ENCODE measurements around the gene XPR1. TPM values are rescaled to one million over a fixed set of nuclear protein-coding genes. Genes with fewer than 3 reads are reported as not detected.

XPR1 gene
- total RNA-seq, 4 donors from 2014 or later = 16.8 to 25.3 (median 18.8) TPM

DNA sequence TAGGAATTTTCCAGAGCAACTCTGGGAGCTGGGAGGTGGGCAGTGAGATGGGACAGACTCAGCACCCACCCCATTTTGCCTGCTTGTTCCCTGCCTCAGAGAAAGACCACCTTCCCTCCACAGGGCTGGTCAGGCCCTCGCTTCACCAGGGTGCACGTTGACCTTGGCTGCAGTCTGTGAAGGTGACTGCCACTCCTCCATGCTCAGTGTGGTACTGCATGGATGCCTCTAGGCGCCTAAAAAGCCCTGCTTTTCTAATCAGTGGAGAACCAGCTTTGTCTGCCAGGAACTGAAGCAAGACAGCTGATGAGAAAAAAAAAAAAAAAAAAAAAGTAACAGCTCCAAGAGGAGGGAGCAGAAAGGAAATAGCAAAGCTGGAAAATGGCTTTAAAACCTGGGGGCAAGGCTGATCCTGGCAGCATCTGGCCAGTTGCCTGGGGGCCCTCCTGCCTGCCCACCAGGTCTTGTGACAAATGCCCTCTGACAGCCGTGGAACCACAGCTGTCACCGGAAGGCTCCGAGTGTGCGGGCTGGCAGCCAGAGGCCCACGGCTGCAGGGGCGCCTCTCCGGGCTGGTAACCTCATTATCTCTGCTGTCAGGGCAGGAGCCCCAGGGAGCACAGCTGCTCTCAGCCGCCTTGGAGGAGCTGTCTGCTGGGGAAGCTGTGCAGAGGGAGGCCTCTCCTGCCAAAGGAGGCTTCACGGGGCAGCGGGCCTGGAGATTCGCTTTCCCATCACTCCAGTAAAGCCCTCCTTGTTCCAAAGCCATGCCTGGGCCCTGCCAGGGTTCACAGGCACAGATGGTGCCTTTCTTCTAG is 294.6 kb downstream of the XPR1 start:
- Histone ChIP-seq H3K27ac (peak overlapping the region in 3 of 4 donors; percentile 21 to 77 (median 75)), H3K4me3 (peak overlapping the region in 1 of 4 donors; percentile 24)

DNA sequence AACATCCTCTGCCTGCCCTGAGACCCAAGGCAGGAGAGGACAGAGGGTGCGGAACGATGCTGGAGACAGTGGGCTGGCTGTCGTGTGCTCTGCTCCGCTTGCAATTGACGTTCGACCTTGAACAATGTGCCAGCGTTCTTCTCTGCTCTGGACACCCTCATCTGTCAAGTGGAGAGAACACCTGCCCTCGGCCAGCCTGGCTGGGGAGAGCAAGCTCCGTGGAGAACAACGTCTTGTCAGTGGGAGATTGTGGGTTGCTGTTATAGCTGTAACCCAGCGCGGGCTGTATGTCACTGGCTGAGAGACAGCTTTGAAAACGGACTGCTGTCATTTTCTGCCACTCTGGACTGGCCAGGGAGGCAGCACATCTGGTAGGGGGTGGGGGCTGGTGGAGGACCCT is 295.5 kb downstream of the XPR1 start:
- peaks cover 0 to 53% (median 23%) of the 10 kb centered on the region in 4 donors for H3K4me1 ChIP-seq
- 72 to 77% methylated on average over 13 of the region's 13 CpGs for WGBS, 2 donors
- H3K36me3 ChIP-seq = peaks cover 0 to 39% (median 0%) of the 10 kb centered on the region in 3 donors
- DNase-seq (ENCODE audit: low spot score in 2 of 2) = no peak
- H3K4me3 ChIP-seq = no peak overlapping the region
- TF ChIP-seq EP300 (IDR thresholded peaks at IDR 0.05) = no peak
- TF ChIP-seq, protein P1, sequence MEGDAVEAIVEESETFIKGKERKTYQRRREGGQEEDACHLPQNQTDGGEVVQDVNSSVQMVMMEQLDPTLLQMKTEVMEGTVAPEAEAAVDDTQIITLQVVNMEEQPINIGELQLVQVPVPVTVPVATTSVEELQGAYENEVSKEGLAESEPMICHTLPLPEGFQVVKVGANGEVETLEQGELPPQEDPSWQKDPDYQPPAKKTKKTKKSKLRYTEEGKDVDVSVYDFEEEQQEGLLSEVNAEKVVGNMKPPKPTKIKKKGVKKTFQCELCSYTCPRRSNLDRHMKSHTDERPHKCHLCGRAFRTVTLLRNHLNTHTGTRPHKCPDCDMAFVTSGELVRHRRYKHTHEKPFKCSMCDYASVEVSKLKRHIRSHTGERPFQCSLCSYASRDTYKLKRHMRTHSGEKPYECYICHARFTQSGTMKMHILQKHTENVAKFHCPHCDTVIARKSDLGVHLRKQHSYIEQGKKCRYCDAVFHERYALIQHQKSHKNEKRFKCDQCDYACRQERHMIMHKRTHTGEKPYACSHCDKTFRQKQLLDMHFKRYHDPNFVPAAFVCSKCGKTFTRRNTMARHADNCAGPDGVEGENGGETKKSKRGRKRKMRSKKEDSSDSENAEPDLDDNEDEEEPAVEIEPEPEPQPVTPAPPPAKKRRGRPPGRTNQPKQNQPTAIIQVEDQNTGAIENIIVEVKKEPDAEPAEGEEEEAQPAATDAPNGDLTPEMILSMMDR (IDR thresholded peaks at IDR 0.05) = no peak
- no peak for TF ChIP-seq POLR2A (IDR thresholded peaks at IDR 0.05)
- no peaks in the 10 kb centered on the region for H3K9me3 ChIP-seq
- H3K27me3 ChIP-seq = no peaks in the 10 kb centered on the region
- H3K27ac ChIP-seq = peak overlapping the region in 3 of 4 donors; percentile 21 to 77 (median 75)

More for the DNA sequence above, 294.6 kb downstream of the XPR1 start:
- H3K27me3 ChIP-seq = no peaks in the 10 kb centered on the region
- TF ChIP-seq EP300 (IDR thresholded peaks at IDR 0.05) (peak in 1 of 2 donors; percentile 18), POLR2A (IDR thresholded peaks at IDR 0.05) (no peak)
- DNase-seq (ENCODE audit: low spot score in 2 of 2) = no peak
- peaks cover 0 to 59% (median 23%) of the 10 kb centered on the region in 4 donors for H3K4me1 ChIP-seq
- 18 to 27% methylated on average over 10 to 14 of the region's 14 CpGs for WGBS, 2 donors
- H3K9me3 ChIP-seq = no peaks in the 10 kb centered on the region
- H3K36me3 ChIP-seq = peaks cover 0 to 29% (median 0%) of the 10 kb centered on the region in 3 donors

DNA sequence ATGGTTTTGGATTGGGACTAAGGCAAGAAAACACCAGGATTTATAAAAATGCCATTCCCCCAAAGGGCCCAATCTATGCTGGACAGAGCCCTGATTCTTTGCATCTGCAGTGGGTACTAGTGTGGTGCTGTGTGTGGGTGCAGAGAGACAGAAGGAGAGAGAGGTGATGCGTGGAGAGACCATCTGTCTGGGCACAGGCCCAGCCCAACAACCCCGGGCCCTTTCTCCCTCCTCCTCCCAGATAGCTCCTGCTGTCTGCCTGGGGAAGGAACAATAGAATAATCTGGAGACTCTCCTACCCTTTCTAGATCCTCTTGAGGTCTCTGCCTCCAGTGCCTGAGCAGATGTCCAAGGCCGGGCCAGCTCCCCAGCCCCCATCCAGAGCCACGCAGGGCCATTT is 296.0 kb downstream of the XPR1 start:
- 47 to 61% methylated on average over 3 to 4 of the region's 4 CpGs for WGBS, 2 donors
- Histone ChIP-seq H3K4me3 (no peak overlapping the region), H3K36me3 (peaks cover 0 to 41% (median 0%) of the 10 kb centered on the region in 3 donors), H3K27ac (peak overlapping the region in 3 of 4 donors; percentile 21 to 77 (median 75)), H3K9me3 (no peaks in the 10 kb centered on the region), H3K4me1 (peaks cover 0 to 48% (median 23%) of the 10 kb centered on the region in 4 donors), H3K27me3 (no peaks in the 10 kb centered on the region)
- TF ChIP-seq EP300 (IDR thresholded peaks at IDR 0.05) (no peak), POLR2A (IDR thresholded peaks at IDR 0.05) (no peak)
- TF ChIP-seq, protein P1 (IDR thresholded peaks at IDR 0.05) = no peak
- DNase-seq (ENCODE audit: low spot score in 2 of 2) = no peak

DNA sequence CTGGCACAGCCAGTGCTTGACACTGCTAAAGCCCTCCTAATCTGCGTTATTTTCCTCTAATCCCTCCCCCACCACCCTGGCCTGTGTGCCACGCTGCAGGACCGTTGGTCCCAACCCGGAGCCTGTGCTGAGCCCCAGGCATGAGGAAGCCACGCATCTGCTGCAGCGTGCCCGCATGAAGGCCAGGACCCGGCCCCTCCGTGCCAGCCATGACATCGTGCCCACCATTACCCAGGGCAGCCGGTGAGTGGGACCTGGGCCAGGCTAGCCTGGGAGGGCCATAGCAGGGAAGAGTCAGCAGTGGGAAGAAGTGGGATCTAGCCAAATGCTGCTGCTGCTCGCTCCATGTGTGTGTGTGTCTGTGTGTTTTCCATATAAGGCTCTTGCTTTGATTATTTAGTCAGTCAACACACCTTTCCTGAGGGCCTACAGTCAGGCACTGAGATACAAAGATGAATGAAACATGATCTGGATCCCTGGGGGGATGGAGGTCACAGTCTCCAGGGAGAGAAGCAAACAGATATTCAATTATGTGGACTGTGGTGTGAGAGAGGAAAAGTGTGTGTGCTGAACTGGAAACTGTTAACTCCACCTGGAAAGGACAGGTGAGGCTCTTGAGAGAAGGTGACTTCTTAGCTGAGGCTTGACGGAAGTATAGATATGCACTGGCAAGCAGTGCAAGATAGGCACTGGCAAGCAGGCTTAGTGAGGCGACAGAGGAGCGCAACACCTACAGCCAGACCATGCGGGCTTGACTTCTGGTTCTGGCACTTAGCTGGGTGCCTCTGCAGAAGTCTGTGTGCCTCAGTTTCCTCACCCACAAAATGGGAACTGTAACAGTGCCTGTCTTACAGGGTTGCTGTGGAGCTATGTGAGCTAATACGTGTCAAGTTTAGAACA is 296.8 kb downstream of the XPR1 start:
- H3K9me3 ChIP-seq = no peaks in the 10 kb centered on the region
- WGBS, 2 donors = 74 to 86% methylated on average over 17 of the region's 17 CpGs
- TF ChIP-seq POLR2A (IDR thresholded peaks at IDR 0.05) = no peak
- no peak for DNase-seq (ENCODE audit: low spot score in 2 of 2)
- peaks cover 0 to 44% (median 0%) of the 10 kb centered on the region in 3 donors for H3K36me3 ChIP-seq
- H3K4me1 ChIP-seq = peaks cover 0 to 42% (median 23%) of the 10 kb centered on the region in 4 donors
- peak overlapping the region in 3 of 4 donors; percentile 21 to 77 (median 75) for H3K27ac ChIP-seq
- no peaks in the 10 kb centered on the region for H3K27me3 ChIP-seq
- no peak overlapping the region for H3K4me3 ChIP-seq

DNA sequence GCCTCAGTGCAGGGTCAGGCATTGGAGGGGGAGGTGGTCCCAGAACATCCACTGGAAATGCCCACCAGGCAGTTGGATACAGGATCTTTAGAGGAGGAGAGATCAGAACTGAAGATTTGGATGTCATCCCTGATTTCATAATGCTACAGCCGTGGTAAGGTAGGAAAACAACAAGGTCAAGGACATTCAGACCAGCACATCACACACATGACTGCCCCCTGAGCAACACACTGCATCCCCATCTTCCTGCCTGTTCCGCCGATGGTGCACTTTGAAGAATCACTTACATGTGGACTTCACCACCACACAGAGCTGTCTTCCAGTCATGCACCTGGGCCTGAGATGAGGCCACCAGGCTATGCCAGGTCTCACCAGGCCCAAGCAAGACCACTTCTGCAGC is 297.6 kb downstream of the XPR1 start:
- no peak overlapping the region for H3K4me3 ChIP-seq
- no peaks in the 10 kb centered on the region for H3K27me3 ChIP-seq
- no peak for DNase-seq (ENCODE audit: low spot score in 2 of 2)
- H3K27ac ChIP-seq = no peak overlapping the region
- TF ChIP-seq POLR2A (IDR thresholded peaks at IDR 0.05) (no peak), EP300 (IDR thresholded peaks at IDR 0.05) (no peak)
- TF ChIP-seq, protein P1 (IDR thresholded peaks at IDR 0.05) = no peak
- H3K36me3 ChIP-seq = peaks cover 0 to 51% (median 0%) of the 10 kb centered on the region in 3 donors
- H3K4me1 ChIP-seq = peaks cover 0 to 40% (median 23%) of the 10 kb centered on the region in 4 donors
- no peaks in the 10 kb centered on the region for H3K9me3 ChIP-seq
- WGBS, 2 donors = 92 to 95% methylated on average over 3 of the region's 3 CpGs
